BJ (cell line): ENCODE results near the gene CTIF. TPM values are rescaled to one million over a fixed set of nuclear protein-coding genes. Genes with fewer than 3 reads are reported as not detected.

Source experiments
- CTCF ChIA-PET: fragments of 350-600 bp; formaldehyde crosslinking; extraction: SDS; loops from one replicate; lab custom pipeline; 2021; ENCODE audit warnings: antibody characterized with exemption, inconsistent platforms; lab: Yijun Ruan, JAX
- POLR2A ChIA-PET: fragments of 300-600 bp; sonication (Branson Sonifier 250); formaldehyde crosslinking; extraction: SDS; loops from one replicate; lab custom pipeline; 2021; ENCODE audit warnings: antibody characterized with exemption; lab: Charles Lee
- DNase-seq: peaks from one replicate; pipeline ENCODE4 v3.0.0-alpha.2; 2011; ENCODE audit warnings: low read depth
- H3K27me3 ChIP-seq: 2 replicates; pipeline ENCODE4 v1.6.0; 2011; ENCODE audit warnings: low read length; ENCODE audit not compliant: control insufficient read depth, insufficient read depth
- H3K36me3 ChIP-seq: 2 replicates; pipeline ENCODE4 v1.5.1; 2011; ENCODE audit warnings: low read length; ENCODE audit not compliant: control insufficient read depth, insufficient read depth
- H3K4me3 ChIP-seq: 2 replicates; pipeline ENCODE4 v1.5.1; 2011; ENCODE audit warnings: low read depth, mild to moderate bottlenecking, control low read depth, low read length
- CTCF ChIP-seq: IDR thresholded peaks from 2 replicates; pipeline ENCODE4 v1.5.1; 2011; ENCODE audit warnings: low read depth, mild to moderate bottlenecking, control low read depth, inconsistent platforms, low read length, moderate library complexity; ENCODE audit not compliant: insufficient read depth
- polyA plus RNA-seq: library from polyadenylated mRNA; depleted of rRNA; stranded (reverse); fragments of >200 nt; gene quantifications from 2 replicates; pipeline ENCODE4 v1.2.3, GENCODE V29; 2011

CTIF gene
- polyA plus RNA-seq, 1 experiment = 105 TPM

GRCh38 chr18:48838921-48839818 is 300.3 kb downstream of the CTIF start:
- Histone ChIP-seq H3K4me3 (no peak overlapping the region), H3K27me3 (no peaks in the 10 kb centered on the region), H3K36me3 (peaks cover 13% of the 10 kb centered on the region; the same call in 1 of the 2 replicates)
- CTCF ChIA-PET = interaction anchor here (1.2 kb wide), 1 partner anchor 21 kb away, joined by 3 read pairs; no protein-coding TSS in a partner anchor
- POLR2A ChIA-PET = interaction anchor here (0.6 to 0.7 kb wide), 2 partner anchors 113 to 117 kb away, joined by 3 to 4 read pairs; no protein-coding TSS in a partner anchor
- DNase-seq = peak; percentile 77
- no peak for TF ChIP-seq CTCF

- TF ChIP-seq CTCF = no peak
- H3K4me3 ChIP-seq = no peak overlapping the region
- POLR2A ChIA-PET = interaction anchor here (0.7 kb wide), 1 partner anchor 112 kb away, joined by 4 read pairs; no protein-coding TSS in a partner anchor
- H3K36me3 ChIP-seq = peaks cover 16% of the 10 kb centered on the region; the same call in 1 of the 2 replicates
- CTCF ChIA-PET = no interaction called here
- no peak for DNase-seq
- no peaks in the 10 kb centered on the region for H3K27me3 ChIP-seq
Observed at GRCh38 chr18:48839819-48840490, 301.1 kb downstream of the CTIF start.

DNA sequence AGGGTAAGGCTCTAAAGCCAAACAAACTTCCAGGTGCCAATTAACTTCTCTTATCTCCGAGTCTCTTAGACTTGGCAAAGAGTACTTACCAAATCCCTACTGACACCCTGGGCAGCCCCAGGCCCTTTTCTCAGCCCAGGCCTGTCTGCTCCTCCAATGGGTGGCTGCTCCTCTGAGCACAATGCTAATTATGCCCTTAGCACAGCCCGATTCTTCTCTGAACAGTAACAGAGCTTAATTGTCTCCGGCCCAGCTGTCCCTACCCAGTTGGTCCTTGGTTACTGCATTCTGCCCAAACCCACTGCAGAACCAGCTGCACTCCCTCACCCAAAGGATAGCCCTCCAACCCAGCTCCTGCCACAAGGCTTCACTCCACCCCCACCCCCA is 301.7 kb downstream of the CTIF start:
- H3K27me3 ChIP-seq = no peaks in the 10 kb centered on the region
- no peak for DNase-seq
- peaks cover 16% of the 10 kb centered on the region; the same call in 1 of the 2 replicates for H3K36me3 ChIP-seq
- H3K4me3 ChIP-seq = no peak overlapping the region
- ChIA-PET CTCF (interaction anchor here (0.9 kb wide), 1 partner anchor 37 kb away, joined by 3 read pairs; no protein-coding TSS in a partner anchor), POLR2A (no interaction called here)
- TF ChIP-seq CTCF = no peak

DNA sequence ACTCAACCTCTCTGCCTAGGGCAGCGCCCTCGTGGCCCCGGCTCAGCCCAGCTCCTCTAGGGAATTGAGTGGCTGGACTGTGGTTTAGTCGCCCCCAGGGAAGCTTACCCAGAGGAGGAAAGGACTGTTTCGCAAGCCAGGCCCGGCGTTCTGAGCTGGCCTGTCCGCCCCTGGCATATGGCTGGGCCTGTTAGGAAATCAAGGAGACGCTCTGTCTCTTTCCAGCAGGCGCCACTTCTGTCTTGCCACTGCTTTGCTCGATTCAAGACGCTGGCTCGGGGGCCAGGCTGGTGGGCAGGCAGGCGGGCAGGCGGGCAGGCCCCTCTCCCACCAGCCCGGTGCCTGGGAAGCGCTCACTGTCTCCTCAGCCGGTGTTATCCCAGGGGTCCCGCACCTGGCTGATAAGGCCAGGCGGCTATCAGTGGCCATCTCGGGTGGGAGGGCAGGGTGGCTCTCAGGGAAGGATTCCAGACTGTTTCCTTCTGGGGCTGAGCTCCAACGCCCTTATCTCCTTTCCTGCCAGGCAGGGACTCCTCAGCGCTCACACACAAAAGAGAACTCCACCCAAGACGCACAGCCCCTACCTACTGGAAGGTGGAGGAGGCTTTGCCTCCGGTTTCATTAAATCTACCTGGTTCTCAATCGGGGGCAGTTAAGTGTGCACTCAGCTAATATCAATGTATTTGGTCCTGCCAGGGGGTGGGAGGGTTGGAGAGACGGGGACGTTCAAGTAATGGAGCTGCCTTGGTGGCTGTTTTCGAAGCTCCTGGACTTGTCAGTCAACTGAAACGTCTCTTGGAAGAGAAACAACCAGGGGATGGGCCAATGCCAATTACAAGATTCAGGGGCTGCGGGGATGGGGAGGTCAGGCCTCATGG is 302.8 kb downstream of the CTIF start:
- ChIA-PET CTCF (interaction anchor here (0.5 to 0.9 kb wide), 2 partner anchors 36 to 475 kb away, joined by 3 read pairs; no protein-coding TSS in a partner anchor), POLR2A (no interaction called here)
- Histone ChIP-seq H3K4me3 (no peak overlapping the region), H3K27me3 (no peaks in the 10 kb centered on the region), H3K36me3 (peaks cover 13% of the 10 kb centered on the region; the same call in 1 of the 2 replicates)
- DNase-seq = no peak
- no peak for TF ChIP-seq CTCF
